GM12891 (cell line): ENCODE results near the gene PHETA1.

Experiments
- POLR2A ChIP-seq: IDR thresholded peaks from 2 replicates; pipeline ENCODE4 v1.6.1; 2011; ENCODE audit warnings: low read depth, low read length, control low read depth
- POLR2AphosphoS5 ChIP-seq: IDR thresholded peaks from 2 replicates; pipeline ENCODE4 v1.6.1; 2011; ENCODE audit warnings: low read depth, low read length, control low read depth
- POU2F2 ChIP-seq: IDR thresholded peaks from 2 replicates; pipeline ENCODE4 v1.6.1; 2011; ENCODE audit warnings: low read depth, mild to moderate bottlenecking, control low read depth, low read length, moderate library complexity
- SPI1 ChIP-seq: IDR thresholded peaks from 2 replicates; pipeline ENCODE4 v1.6.1; 2011; ENCODE audit warnings: low read depth, low read length, control low read depth
- TAF1 ChIP-seq: IDR thresholded peaks from 2 replicates; pipeline ENCODE4 v1.6.1; 2011; ENCODE audit warnings: low read depth, low read length, control low read depth

- TF ChIP-seq POLR2A (no peak), POLR2AphosphoS5 (no peak), SPI1 (no peak), TAF1 (no peak), POU2F2 (no peak)
Measured at GRCh38 chr12:111338096-111338495, 30.8 kb downstream of the PHETA1 start.
